Body of pancreas (tissue), 4 donors: ENCODE results near the gene MOAP1.

ENCODE experiments used
- CTCF ChIP-seq, 7 experiments: fragments of 450-650 bp in 4 of 7; fragments of 200-600 bp in 3 of 7; sonication (generic) in 3 of 7; IDR thresholded peaks; one replicate each; pipeline ENCODE4 v1.5.1; 2016 to 2019; ENCODE audit warnings: antibody characterized with exemption in 7 of 7
- POLR2A ChIP-seq, 3 donors: fragments of 450-650 bp; IDR thresholded peaks; one replicate each; pipeline ENCODE4 v1.6.1; 2016; ENCODE audit warnings: antibody characterized with exemption in 3 of 3, mild to moderate bottlenecking in 2 of 3

DNA sequence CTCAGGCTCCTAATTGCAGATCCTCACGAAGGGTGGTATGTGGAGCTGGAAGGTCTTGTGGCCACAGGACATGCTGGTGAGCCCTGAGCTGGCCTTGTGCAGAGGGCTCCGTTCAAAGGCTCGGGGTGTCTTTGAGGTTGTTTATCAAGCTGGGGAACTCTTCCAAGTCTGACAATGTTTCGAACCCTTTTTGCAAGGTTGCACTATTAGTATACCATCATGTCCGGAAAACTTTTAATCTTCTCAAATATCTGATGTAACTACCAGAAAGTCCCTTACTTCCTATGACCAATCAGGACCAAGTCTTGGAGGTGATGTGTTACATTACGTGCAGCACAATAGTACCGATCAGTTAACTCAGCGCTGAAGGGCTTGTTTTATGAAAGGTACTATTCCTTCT lies 43.9 kb upstream of the MOAP1 start:
- TF ChIP-seq POLR2A (IDR thresholded peaks at IDR 0.05) = no peak
- TF ChIP-seq CTCF (IDR thresholded peaks at IDR 0.05) = no peak
